Breast epithelium (tissue), 4 donors: ENCODE data around the gene INMT. TPM values are rescaled to one million over a fixed set of nuclear protein-coding genes. Genes with fewer than 3 reads are reported as not detected.
"Not testable (repeated sequence)": the region's sequence is repeated elsewhere in the genome, so short reads cannot be mapped to it uniquely, and the experiment has no call there.

Source experiments
- DNase-seq, 2 donors: peaks; one replicate each; pipeline ENCODE4 v3.0.0-alpha.2; 2019; ENCODE audit warnings: low spot score in 2 of 2
- H3K27ac ChIP-seq, 2 donors: fragments of 200-600 bp; sonication (generic) in 1 of 2; one replicate each; pipeline ENCODE4 v1.5.1; 2016 to 2019; ENCODE audit warnings: mild to moderate bottlenecking in 1 of 2
- H3K27me3 ChIP-seq, 2 donors: fragments of 200-600 bp; sonication (generic) in 1 of 2; one replicate each; pipeline versions ENCODE4 v1.5.1 to v1.6.0; 2017 to 2019; ENCODE audit warnings: control low read depth in 1 of 2, mild to moderate bottlenecking in 1 of 2
- H3K36me3 ChIP-seq: fragments of 200-600 bp; one replicate; pipeline ENCODE4 v1.5.1; 2019
- H3K4me1 ChIP-seq, 2 donors: fragments of 200-600 bp; sonication (generic); one replicate each; pipeline ENCODE4 v1.5.1; 2016 to 2019; ENCODE audit warnings: control low read depth in 1 of 2
- H3K4me3 ChIP-seq, 3 donors: fragments of 200-600 bp; sonication (generic); 1 replicate in 2 of 3; 2 replicates in 1 of 3; pipeline ENCODE4 v1.5.1; 2016 to 2019; ENCODE audit warnings: mild to moderate bottlenecking in 3 of 3, moderate library complexity in 2 of 3
- H3K9me3 ChIP-seq, 2 donors: fragments of 200-600 bp; sonication (generic) in 1 of 2; one replicate each; pipeline ENCODE4 v1.5.1; 2016 to 2019; ENCODE audit warnings: control low read depth in 1 of 2
- CTCF ChIP-seq, 3 donors: fragments of 450-650 bp; IDR thresholded peaks; one replicate each; pipeline ENCODE4 v1.5.1; 2016 to 2017; ENCODE audit warnings: antibody characterized with exemption in 3 of 3, mild to moderate bottlenecking in 3 of 3, moderate library complexity in 3 of 3
- POLR2A ChIP-seq: fragments of 450-650 bp; IDR thresholded peaks from one replicate; pipeline ENCODE4 v1.6.1; 2016; ENCODE audit warnings: antibody characterized with exemption, mild to moderate bottlenecking, moderate library complexity
- POLR2AphosphoS5 ChIP-seq, 3 donors: sonication (generic); formaldehyde crosslinking; IDR thresholded peaks; one replicate each; pipeline ENCODE4 v1.6.1; 2017; ENCODE audit warnings: antibody characterized with exemption in 3 of 3
- intact Hi-C: fragments of 100-400 bp; cut with DNase I; formaldehyde crosslinking; loops from one replicate; pipeline ENCODE4 v1.15.1; 2023; ENCODE audit warnings: low total_unique reads
- total RNA-seq, 3 donors: library from RNA; depleted of rRNA; stranded (reverse); fragments of >200 nt; gene quantifications; one replicate each; pipeline ENCODE4 v1.1.0, GENCODE V29; 2016

Gene INMT
- total RNA-seq, 3 donors from 2014 or later: 7.8 to 66.7 (median 26.2) TPM

GRCh38 chr7:30709549-30709948 lies 42.4 kb upstream of the INMT start:
- no peak overlapping the region for H3K27ac ChIP-seq

GRCh38 chr7:30710669-30711068 lies 41.3 kb upstream of the INMT start:
- TF ChIP-seq POLR2A (no peak), POLR2AphosphoS5 (IDR thresholded peaks at IDR 0.05) (no peak)
- no peak for DNase-seq
- H3K27me3 ChIP-seq: no peaks in the 10 kb centered on the region
- H3K9me3 ChIP-seq: no peaks in the 10 kb centered on the region
- intact Hi-C loops: no loop called here
- no peak overlapping the region for H3K27ac ChIP-seq
- no peak overlapping the region for H3K4me3 ChIP-seq
- peaks cover 0 to 3% of the 10 kb centered on the region in 2 donors for H3K4me1 ChIP-seq
- no peaks in the 10 kb centered on the region for H3K36me3 ChIP-seq

More at GRCh38 chr7:30709549-30709948, 42.4 kb upstream of the INMT start:
- no peaks in the 10 kb centered on the region for H3K36me3 ChIP-seq
- H3K4me1 ChIP-seq: peaks cover 0 to 4% of the 10 kb centered on the region in 2 donors
- intact Hi-C loops: no loop called here
- H3K9me3 ChIP-seq: no peaks in the 10 kb centered on the region
- no peak overlapping the region for H3K4me3 ChIP-seq
- no peak for DNase-seq
- H3K27me3 ChIP-seq: no peaks in the 10 kb centered on the region
- TF ChIP-seq POLR2A: no peak
- TF ChIP-seq CTCF (IDR thresholded peaks at IDR 0.05): no peak
- no peak for TF ChIP-seq POLR2AphosphoS5 (IDR thresholded peaks at IDR 0.05)

GRCh38 chr7:30713392-30713791 lies 38.5 kb upstream of the INMT start:
- Histone ChIP-seq H3K4me3 (no peak overlapping the region), H3K9me3 (peaks cover 0 to 13% of the 10 kb centered on the region in 2 donors), H3K27ac (no peak overlapping the region), H3K4me1 (no peaks in the 10 kb centered on the region), H3K27me3 (no peaks in the 10 kb centered on the region), H3K36me3 (no peaks in the 10 kb centered on the region)
- no peak for DNase-seq
- intact Hi-C loops: no loop called here
- no peak for TF ChIP-seq CTCF (IDR thresholded peaks at IDR 0.05)
- no peak for TF ChIP-seq POLR2A
- no peak for TF ChIP-seq POLR2AphosphoS5 (IDR thresholded peaks at IDR 0.05)

- H3K4me1 ChIP-seq: no peaks in the 10 kb centered on the region
- no peaks in the 10 kb centered on the region for H3K27me3 ChIP-seq
- intact Hi-C loops: no loop called here
- no peak for TF ChIP-seq POLR2A
- no peak for TF ChIP-seq POLR2AphosphoS5 (IDR thresholded peaks at IDR 0.05)
- TF ChIP-seq CTCF (IDR thresholded peaks at IDR 0.05): no peak
- H3K9me3 ChIP-seq: peaks cover 0 to 20% of the 10 kb centered on the region in 2 donors
- H3K4me3 ChIP-seq: no peak overlapping the region
- no peak for DNase-seq
- H3K36me3 ChIP-seq: no peaks in the 10 kb centered on the region
- no peak overlapping the region for H3K27ac ChIP-seq
Measured at GRCh38 chr7:30714129-30714528, 37.8 kb upstream of the INMT start.

- no peaks in the 10 kb centered on the region for H3K27me3 ChIP-seq
- DNase-seq: no peak
- no peak overlapping the region for H3K4me3 ChIP-seq
- H3K27ac ChIP-seq: no peak overlapping the region
- H3K9me3 ChIP-seq: peaks cover 0 to 27% of the 10 kb centered on the region in 2 donors
- no peaks in the 10 kb centered on the region for H3K36me3 ChIP-seq
- H3K4me1 ChIP-seq: no peaks in the 10 kb centered on the region
- intact Hi-C loops: no loop called here
- TF ChIP-seq CTCF (IDR thresholded peaks at IDR 0.05): no peak
- no peak for TF ChIP-seq POLR2A
- TF ChIP-seq POLR2AphosphoS5 (IDR thresholded peaks at IDR 0.05): no peak
Measured at GRCh38 chr7:30717181-30717580, 34.8 kb upstream of the INMT start.

GRCh38 chr7:30719434-30719833 lies 32.5 kb upstream of the INMT start:
- H3K4me1 ChIP-seq, DNase-seq, intact Hi-C loops, H3K36me3 ChIP-seq, H3K4me3 ChIP-seq, H3K27ac ChIP-seq, H3K27me3 ChIP-seq: not testable (repeated sequence)
- peaks cover 0 to 27% of the 10 kb centered on the region in 2 donors for H3K9me3 ChIP-seq
